Fibroblast of villous mesenchyme (primary cell): ENCODE measurements around the gene HPCAL1. TPM values are rescaled to one million over a fixed set of nuclear protein-coding genes. Genes with fewer than 3 reads are reported as not detected.

Source experiments
- DNase-seq: peaks from one replicate; pipeline ENCODE4 v3.0.0-alpha.2; 2010; ENCODE audit warnings: low read depth
- H3K4me3 ChIP-seq: 2 replicates; pipeline ENCODE4 v1.5.1; 2011; ENCODE audit warnings: low read depth, mild to moderate bottlenecking, low read length
- CTCF ChIP-seq: IDR thresholded peaks from 2 replicates; pipeline ENCODE4 v1.5.1; 2012; ENCODE audit warnings: low read depth, mild to moderate bottlenecking, low read length; ENCODE audit not compliant: insufficient read depth
- total RNA-seq: library from RNA; depleted of rRNA; stranded (reverse); fragments of >200 nt; gene quantifications from 2 replicates; pipeline ENCODE4 v1.2.3, GENCODE V29; 2012

Gene HPCAL1
- total RNA-seq, 1 donor, result 60.0 TPM

DNA sequence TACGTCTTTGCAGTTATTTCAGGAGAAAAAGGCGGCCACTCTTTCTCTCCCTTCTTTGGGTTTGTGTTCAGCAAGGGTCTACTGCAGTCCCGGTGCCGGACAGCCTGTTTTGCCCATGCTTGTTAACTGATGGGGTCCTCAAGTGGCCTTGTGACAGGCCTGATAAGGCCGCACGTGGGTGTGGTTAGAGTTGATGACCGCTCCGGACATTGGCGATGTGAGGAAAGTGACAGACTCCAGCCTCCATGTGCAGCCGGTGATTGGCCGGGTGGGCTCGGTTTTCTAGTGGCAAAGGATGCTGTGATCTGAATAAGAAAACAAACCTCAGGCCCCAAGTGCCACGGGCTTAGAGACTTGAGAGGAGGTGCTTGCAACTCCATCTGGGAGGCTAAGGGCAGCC, 15.6 kb downstream of the HPCAL1 start:
- no peak for TF ChIP-seq CTCF
- no peak overlapping the region for H3K4me3 ChIP-seq
- no peak for DNase-seq

DNA sequence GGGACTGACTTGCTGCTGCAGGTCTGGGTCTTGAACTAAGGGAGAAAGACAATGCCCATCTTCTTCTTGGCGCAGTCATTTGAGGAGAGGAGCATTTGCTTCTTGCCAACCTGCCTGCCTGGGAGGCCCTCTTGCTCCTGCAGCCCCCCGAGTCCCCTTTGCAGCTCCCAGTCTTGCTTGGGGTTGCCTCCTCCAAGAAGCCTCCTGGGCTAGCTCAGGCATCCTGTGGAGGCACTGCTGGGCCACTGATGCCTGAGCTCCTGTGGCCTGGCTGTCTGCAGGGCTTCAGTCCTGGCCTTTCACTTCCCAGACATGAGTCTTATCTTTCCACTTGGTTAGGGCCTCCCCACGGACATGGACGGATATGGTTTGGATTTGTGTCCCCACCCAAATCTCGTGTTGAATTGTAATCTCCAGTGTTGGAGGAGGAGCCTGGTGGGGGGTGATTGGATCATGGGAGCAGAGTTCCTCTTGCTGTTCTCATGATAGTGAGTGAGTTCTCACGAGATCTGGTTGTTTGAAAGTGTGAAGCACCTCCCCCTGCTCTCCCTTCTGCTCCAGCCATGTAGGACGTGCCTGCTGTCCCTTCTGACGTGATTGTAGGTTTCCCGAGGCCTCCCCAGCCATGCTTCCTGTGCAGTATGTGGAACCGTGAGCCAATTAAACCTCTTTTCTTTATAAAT, 17.3 kb downstream of the HPCAL1 start:
- no peak overlapping the region for H3K4me3 ChIP-seq
- no peak for TF ChIP-seq CTCF
- DNase-seq, result no peak

GRCh38 chr2:10320575-10320931, 17.8 kb downstream of the HPCAL1 start:
- H3K4me3 ChIP-seq, result no peak overlapping the region
- TF ChIP-seq CTCF, result no peak
- no peak for DNase-seq

GRCh38 chr2:10320933-10321332, 18.2 kb downstream of the HPCAL1 start:
- TF ChIP-seq CTCF, result no peak
- H3K4me3 ChIP-seq, result no peak overlapping the region

GRCh38 chr2:10321622-10322021, 18.9 kb downstream of the HPCAL1 start:
- no peak overlapping the region for H3K4me3 ChIP-seq
- no peak for TF ChIP-seq CTCF
- no peak for DNase-seq

More at GRCh38 chr2:10320933-10321332, 18.2 kb downstream of the HPCAL1 start:
- no peak for DNase-seq

GRCh38 chr2:10322481-10322880, 19.8 kb downstream of the HPCAL1 start:
- no peak overlapping the region for H3K4me3 ChIP-seq
- no peak for TF ChIP-seq CTCF
- no peak for DNase-seq

DNA sequence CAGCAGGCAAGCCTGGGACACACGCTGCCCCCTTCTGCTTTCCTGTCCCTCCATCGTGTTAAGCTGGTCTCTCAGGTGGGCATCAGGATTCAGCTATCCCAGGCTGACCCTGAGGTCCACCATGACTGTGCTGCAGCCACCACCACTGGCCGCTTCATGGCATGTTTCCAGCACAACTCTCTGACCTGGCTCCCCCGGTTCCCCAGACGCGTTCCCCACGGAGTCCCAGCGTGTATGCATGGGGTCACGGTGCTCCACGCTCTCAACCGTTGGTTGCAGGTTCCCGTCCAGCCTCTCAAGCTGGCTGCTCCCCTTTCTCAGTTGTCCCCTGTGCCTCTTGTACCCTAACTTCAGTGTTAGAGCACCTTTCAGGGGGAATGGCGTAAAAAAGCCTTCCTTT, 20.3 kb downstream of the HPCAL1 start:
- no peak for DNase-seq
- TF ChIP-seq CTCF, result no peak

More for the DNA sequence above, 20.3 kb downstream of the HPCAL1 start:
- no peak overlapping the region for H3K4me3 ChIP-seq
